Endothelial cell of umbilical vein (primary cell): ENCODE results near the gene REC8. TPM values are rescaled to one million over a fixed set of nuclear protein-coding genes. Genes with fewer than 3 reads are reported as not detected.

ENCODE experiments used
- BruUV-seq: library from RNA; stranded (reverse); fragments of 400-500 nt; replicated peaks from 2 replicates; lab custom pipeline; 2021; lab: Mats Ljungman, UMichigan
- CTCF ChIA-PET: fragments of 300-600, 350-600 bp; sonication (Branson Sonifier 250); formaldehyde crosslinking; loops from one replicate; lab custom pipeline; 2021; ENCODE audit warnings: antibody characterized with exemption, inconsistent platforms; lab: Charles Lee
- POLR2A ChIA-PET: fragments of 300-600, 350-600 bp; sonication (Branson Sonifier 250); formaldehyde crosslinking; loops from one replicate; lab custom pipeline; 2021; ENCODE audit warnings: antibody characterized with exemption, inconsistent platforms; lab: Charles Lee
- DNase-seq: peaks from one replicate; pipeline ENCODE4 v3.0.0-alpha.2; 2011; ENCODE audit warnings: low read depth, low spot score
- FAIRE-seq: peaks from 2 replicates; lab custom pipeline; 2011; peaks lifted over from hg19 to GRCh38; lab: Jason Lieb, UNC
- H2AFZ ChIP-seq: 2 replicates; pipeline ENCODE4 v1.6.0; 2012; ENCODE audit warnings: low read depth, low read length, control low read depth, inconsistent platforms
- H3K27ac ChIP-seq: 2 replicates; pipeline ENCODE4 v1.5.1; 2011; ENCODE audit warnings: low read depth, mild to moderate bottlenecking, control low read depth, low read length, moderate library complexity; ENCODE audit not compliant: insufficient read depth
- H3K27me3 ChIP-seq, 2 experiments: 2 replicates each; pipeline versions ENCODE4 v1.6.0 to v1.6.1; 2011; ENCODE audit warnings: low read length in 2 of 2, mixed read lengths in 1 of 2; ENCODE audit not compliant: control insufficient read depth in 2 of 2, insufficient read depth in 2 of 2
- H3K36me3 ChIP-seq, 2 experiments: 2 replicates in 1 of 2; 3 replicates in 1 of 2; pipeline ENCODE4 v1.5.1; 2011; ENCODE audit warnings: low read length in 2 of 2, mild to moderate bottlenecking in 1 of 2, moderate library complexity in 1 of 2; ENCODE audit not compliant: control insufficient read depth in 2 of 2, insufficient read depth in 2 of 2; ENCODE audit errors: extremely low read depth in 1 of 2
- H3K4me1 ChIP-seq: 3 replicates; pipeline ENCODE4 v1.5.1; 2011; ENCODE audit warnings: mild to moderate bottlenecking, low read length; ENCODE audit not compliant: control insufficient read depth, insufficient read depth; ENCODE audit errors: extremely low read depth
- H3K4me2 ChIP-seq: 2 replicates; pipeline ENCODE4 v1.6.1; 2011; ENCODE audit warnings: low read length, control low read depth, mixed read lengths; ENCODE audit not compliant: insufficient read depth
- H3K4me3 ChIP-seq, 3 experiments: fragments of 200-600 bp in 1 of 3; sonication (generic), shearing (Covaris generic) in 1 of 3; replicated peaks in 1 of 3; 2 replicates each; pipeline ENCODE4 v1.5.1; 2011 to 2016; ENCODE audit warnings: control low read depth in 3 of 3, low read length in 3 of 3, mild to moderate bottlenecking in 2 of 3, inconsistent platforms in 1 of 3, low read depth in 1 of 3, moderate library complexity in 1 of 3; ENCODE audit not compliant: insufficient read depth in 1 of 3
- H3K79me2 ChIP-seq: 2 replicates; pipeline ENCODE4 v1.6.0; 2012; ENCODE audit warnings: low read length, inconsistent platforms; ENCODE audit not compliant: control insufficient read depth, insufficient read depth
- H3K9ac ChIP-seq: replicated peaks from 2 replicates; pipeline ENCODE3; 2011; ENCODE audit warnings: low read length, control low read depth; ENCODE audit not compliant: insufficient read depth; ENCODE audit errors: extremely low read depth
- H3K9me1 ChIP-seq: replicated peaks from 3 replicates; pipeline ENCODE4 v1.6.0; 2011; ENCODE audit warnings: mild to moderate bottlenecking, low read length; ENCODE audit not compliant: control insufficient read depth, insufficient read depth; ENCODE audit errors: extremely low read depth
- H3K9me3 ChIP-seq: replicated peaks from 2 replicates; pipeline ENCODE4 v1.5.1; 2012; ENCODE audit warnings: low read length, inconsistent platforms; ENCODE audit not compliant: control insufficient read depth, insufficient read depth
- H4K20me1 ChIP-seq: replicated peaks from 2 replicates; pipeline ENCODE3; 2011; ENCODE audit warnings: mild to moderate bottlenecking, low read length; ENCODE audit not compliant: control insufficient read depth, insufficient read depth; ENCODE audit errors: extremely low read depth
- EZH2 ChIP-seq: IDR thresholded peaks from 2 replicates; pipeline ENCODE4 v1.6.1; 2012; ENCODE audit warnings: borderline replicate concordance, low read depth, mild to moderate bottlenecking, moderate library complexity, low read length, inconsistent platforms; ENCODE audit not compliant: severe bottlenecking
- FOS ChIP-seq: IDR thresholded peaks from 2 replicates; pipeline ENCODE4 v1.6.1; 2011; ENCODE audit warnings: mild to moderate bottlenecking, low read length, moderate library complexity, borderline replicate concordance; ENCODE audit not compliant: insufficient read depth
- GATA2 ChIP-seq: IDR thresholded peaks from 2 replicates; pipeline ENCODE4 v1.7.0; 2011; ENCODE audit warnings: low read depth, mild to moderate bottlenecking, moderate library complexity, mixed read lengths, low read length; ENCODE audit not compliant: insufficient read length, insufficient read depth
- JUN ChIP-seq: IDR thresholded peaks from 2 replicates; pipeline ENCODE4 v1.6.1; 2011; ENCODE audit warnings: borderline replicate concordance, low read depth; ENCODE audit not compliant: insufficient read length, insufficient read depth
- MAX ChIP-seq: IDR thresholded peaks from 2 replicates; pipeline ENCODE4 v1.6.1; 2011; ENCODE audit not compliant: insufficient read depth, insufficient read length
- MYC ChIP-seq: IDR thresholded peaks from one replicate; pipeline ENCODE4 v1.6.1; 2011; ENCODE audit warnings: mild to moderate bottlenecking, low read depth, low read length
- POLR2A ChIP-seq: IDR thresholded peaks from 2 replicates; pipeline ENCODE4 v1.6.1; 2012; ENCODE audit warnings: low read depth, mild to moderate bottlenecking, control low read depth, low read length
- POLR2AphosphoS5 ChIP-seq: IDR thresholded peaks from 2 replicates; pipeline ENCODE4 v1.6.1; 2012; ENCODE audit warnings: low read depth, mild to moderate bottlenecking, control low read depth, low read length, moderate library complexity; ENCODE audit not compliant: insufficient read depth
- dilution Hi-C: fragments of 300-500 bp; cut with MboI; formaldehyde crosslinking; loops from one replicate; pipeline ENCODE4 v1.15.0; 2019; ENCODE audit warnings: low sequenced_read_pairs; ENCODE audit not compliant: extremely low pct_ligation_motif_present
- intact Hi-C: fragments of 100-400 bp; cut with micrococcal nuclease; formaldehyde crosslinking; loops from one replicate; pipeline ENCODE4 v1.10.0; 2022
- polyA plus RNA-seq, 4 experiments: library from polyadenylated mRNA; depleted of rRNA in 3 of 4; stranded (reverse) in 3 of 4; unstranded in 1 of 4; fragments of >200 nt; gene quantifications; 2 replicates each; pipeline versions ENCODE4 v1.2.1 to v1.2.3, GENCODE V29; 2011 to 2012; ENCODE audit warnings: missing spikeins in 1 of 4
- total RNA-seq: library from RNA; stranded (reverse); gene quantifications from 2 replicates; pipeline ENCODE4 v1.2.3, GENCODE V29; 2021
- TF ChIP-seq, protein P1 (sequence below), 2 donors: IDR thresholded peaks; 1 replicate in 1 of 2; 2 replicates in 1 of 2; pipeline ENCODE4 v1.5.1; 2011; ENCODE audit warnings: low read length in 2 of 2, mild to moderate bottlenecking in 2 of 2, moderate library complexity in 2 of 2, control low read depth in 1 of 2, inconsistent platforms in 1 of 2, low read depth in 1 of 2; ENCODE audit not compliant: insufficient read depth in 1 of 2; ENCODE audit errors: extremely low read depth in 1 of 2

REC8 gene
- total and polyA plus RNA-seq, 2 donors (not counting 3 experiments of a cell fraction or from before 2014, with no cell fraction given) = 12.5 to 33.6 TPM

DNA sequence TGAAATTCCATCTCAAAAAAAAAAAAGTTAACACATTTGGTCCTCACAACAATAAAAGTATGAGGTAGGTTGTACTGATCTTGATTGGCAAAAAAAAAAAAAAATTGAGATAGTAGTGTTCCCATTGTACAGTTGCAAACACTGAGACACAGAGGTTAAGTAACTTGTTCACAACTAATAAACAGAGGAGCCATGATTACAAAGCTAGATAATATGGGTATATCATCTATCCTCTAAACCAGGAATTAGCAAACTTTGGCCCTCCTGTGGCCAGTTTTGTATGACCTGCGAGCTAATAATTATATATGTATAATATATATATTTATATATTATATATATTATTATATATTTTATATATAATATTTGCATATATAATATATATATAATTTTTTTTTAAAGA, 38.1 kb upstream of the REC8 start:
- H3K9ac ChIP-seq = no peak overlapping the region
- no peak overlapping the region for H3K4me3 ChIP-seq
- no peak overlapping the region for H2AFZ ChIP-seq
- intact Hi-C loops (no loop called here), dilution Hi-C loops (no loop called here)
- H3K79me2 ChIP-seq = peaks cover 5% of the 10 kb centered on the region
- ChIA-PET POLR2A (interaction anchor here (0.7 kb wide), 1 partner anchor 9 kb away, joined by 7 read pairs; no protein-coding TSS in a partner anchor), CTCF (interaction anchor here (0.7 to 1.1 kb wide), 3 partner anchors 19 to 43 kb away, joined by 3 to 5 read pairs (median 3); partner anchors contain the start of genes DCAF11, NRL and PCK2)
- H3K27me3 ChIP-seq = no peaks in the 10 kb centered on the region
- H3K4me2 ChIP-seq = no peak overlapping the region
- H3K27ac ChIP-seq = no peak overlapping the region
- no TSS peak for BruUV-seq
- H3K9me1 ChIP-seq = no peaks in the 10 kb centered on the region
- H3K9me3 ChIP-seq = no peaks in the 10 kb centered on the region
- DNase-seq = no peak
- TF ChIP-seq GATA2 = no peak
- TF ChIP-seq FOS = no peak
- TF ChIP-seq MYC = no peak
- no peak for TF ChIP-seq JUN
- TF ChIP-seq MAX = no peak
- TF ChIP-seq POLR2AphosphoS5 = no peak
- no peak for TF ChIP-seq EZH2
- no peak for TF ChIP-seq POLR2A
- TF ChIP-seq, protein P1, sequence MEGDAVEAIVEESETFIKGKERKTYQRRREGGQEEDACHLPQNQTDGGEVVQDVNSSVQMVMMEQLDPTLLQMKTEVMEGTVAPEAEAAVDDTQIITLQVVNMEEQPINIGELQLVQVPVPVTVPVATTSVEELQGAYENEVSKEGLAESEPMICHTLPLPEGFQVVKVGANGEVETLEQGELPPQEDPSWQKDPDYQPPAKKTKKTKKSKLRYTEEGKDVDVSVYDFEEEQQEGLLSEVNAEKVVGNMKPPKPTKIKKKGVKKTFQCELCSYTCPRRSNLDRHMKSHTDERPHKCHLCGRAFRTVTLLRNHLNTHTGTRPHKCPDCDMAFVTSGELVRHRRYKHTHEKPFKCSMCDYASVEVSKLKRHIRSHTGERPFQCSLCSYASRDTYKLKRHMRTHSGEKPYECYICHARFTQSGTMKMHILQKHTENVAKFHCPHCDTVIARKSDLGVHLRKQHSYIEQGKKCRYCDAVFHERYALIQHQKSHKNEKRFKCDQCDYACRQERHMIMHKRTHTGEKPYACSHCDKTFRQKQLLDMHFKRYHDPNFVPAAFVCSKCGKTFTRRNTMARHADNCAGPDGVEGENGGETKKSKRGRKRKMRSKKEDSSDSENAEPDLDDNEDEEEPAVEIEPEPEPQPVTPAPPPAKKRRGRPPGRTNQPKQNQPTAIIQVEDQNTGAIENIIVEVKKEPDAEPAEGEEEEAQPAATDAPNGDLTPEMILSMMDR (IDR thresholded peaks at IDR 0.05; ENCODE audit: extremely low read depth in 1 of 2, insufficient read depth in 1 of 2, low read depth in 1 of 2, low read length in 2 of 2) = no peak
- peaks cover 6 to 10% of the 10 kb centered on the region in 2 experiments for H3K36me3 ChIP-seq
- H4K20me1 ChIP-seq = no peaks in the 10 kb centered on the region
- no peak for FAIRE-seq
- peaks cover 11% of the 10 kb centered on the region for H3K4me1 ChIP-seq
